Mesenchymal stem cell (in vitro differentiated cells and primary cell): Measurements from ENCODE around the gene LGALS3BP.

Experiments used
- DNase-seq: peaks from one replicate; pipeline ENCODE4 v3.0.0-alpha.2; 2013
- H2AFZ ChIP-seq: one replicate; pipeline ENCODE4 v1.6.1; 2013; ENCODE audit warnings: low read depth, mild to moderate bottlenecking, control low read depth, inconsistent platforms, low read length, moderate library complexity
- H2AK5ac ChIP-seq: 2 replicates; pipeline ENCODE4 v1.6.1; 2013; ENCODE audit warnings: low read length, moderate library complexity, mild to moderate bottlenecking, inconsistent platforms; ENCODE audit not compliant: severe bottlenecking
- H2BK120ac ChIP-seq: one replicate; pipeline ENCODE4 v1.6.1; 2013; ENCODE audit warnings: low read depth, mild to moderate bottlenecking, inconsistent platforms, low read length, moderate library complexity
- H2BK12ac ChIP-seq, 2 experiments: one replicate each; pipeline ENCODE4 v1.6.1; 2013; ENCODE audit warnings: inconsistent platforms in 2 of 2, low read length in 2 of 2, mild to moderate bottlenecking in 2 of 2, moderate library complexity in 2 of 2, control low read depth in 1 of 2
- H2BK15ac ChIP-seq: one replicate; pipeline ENCODE4 v1.6.1; 2013; ENCODE audit warnings: mild to moderate bottlenecking, low read depth, inconsistent platforms; ENCODE audit not compliant: poor library complexity, severe bottlenecking
- H2BK5ac ChIP-seq: 2 replicates; pipeline ENCODE4 v1.6.1; 2013; ENCODE audit warnings: low read depth, mild to moderate bottlenecking, low read length, control low read depth, inconsistent platforms; ENCODE audit not compliant: poor library complexity, severe bottlenecking
- H3K14ac ChIP-seq, 2 experiments: one replicate each; pipeline ENCODE4 v1.6.1; 2013; ENCODE audit warnings: inconsistent platforms in 2 of 2, low read length in 2 of 2, control low read depth in 1 of 2, mild to moderate bottlenecking in 1 of 2, moderate library complexity in 1 of 2
- H3K18ac ChIP-seq, 2 experiments: one replicate each; pipeline ENCODE4 v1.6.1; 2013; ENCODE audit warnings: inconsistent platforms in 2 of 2, low read length in 2 of 2, control low read depth in 1 of 2, low read depth in 1 of 2, mild to moderate bottlenecking in 1 of 2
- H3K23ac ChIP-seq, 2 experiments: one replicate each; pipeline ENCODE4 v1.6.1; 2013; ENCODE audit warnings: inconsistent platforms in 2 of 2, low read length in 2 of 2, mild to moderate bottlenecking in 2 of 2, moderate library complexity in 2 of 2, control low read depth in 1 of 2
- H3K27ac ChIP-seq: 2 replicates; pipeline ENCODE4 v1.5.1; 2013; ENCODE audit warnings: mild to moderate bottlenecking, moderate library complexity, low read length, control low read depth, inconsistent platforms; ENCODE audit not compliant: poor library complexity, severe bottlenecking
- H3K27me3 ChIP-seq, 2 experiments: 2 replicates each; pipeline versions ENCODE4 v1.6.1 to v1.7.0; 2013; ENCODE audit warnings: low read length in 2 of 2, mild to moderate bottlenecking in 2 of 2, moderate library complexity in 2 of 2, control low read depth in 1 of 2, inconsistent platforms in 1 of 2; ENCODE audit not compliant: control insufficient read depth in 1 of 2, insufficient read depth in 1 of 2
- H3K36me3 ChIP-seq, 2 experiments: 2 replicates each; pipeline versions ENCODE4 v1.6.1 to v1.7.0; 2013; ENCODE audit warnings: low read length in 2 of 2, control low read depth in 1 of 2, inconsistent platforms in 1 of 2, low read depth in 1 of 2, mild to moderate bottlenecking in 1 of 2; ENCODE audit not compliant: insufficient read depth in 2 of 2, control insufficient read depth in 1 of 2
- H3K4ac ChIP-seq, 2 experiments: one replicate each; pipeline ENCODE4 v1.6.1; 2013; ENCODE audit warnings: inconsistent platforms in 2 of 2, low read length in 2 of 2, mild to moderate bottlenecking in 2 of 2, moderate library complexity in 2 of 2, control low read depth in 1 of 2, low read depth in 1 of 2
- H3K4me1 ChIP-seq: 2 replicates; pipeline ENCODE4 v1.6.1; 2013; ENCODE audit warnings: low read depth, low read length, control low read depth; ENCODE audit not compliant: control insufficient read depth, insufficient read depth
- H3K4me2 ChIP-seq: 2 replicates; pipeline ENCODE4 v1.6.1; 2013; ENCODE audit warnings: low read length, mild to moderate bottlenecking, inconsistent platforms; ENCODE audit not compliant: poor library complexity, severe bottlenecking
- H3K4me3 ChIP-seq, 2 experiments: 2 replicates each; pipeline versions ENCODE4 v1.5.1 to v1.7.0; 2013; ENCODE audit warnings: low read length in 2 of 2, mild to moderate bottlenecking in 2 of 2, control low read depth in 1 of 2, low read depth in 1 of 2; ENCODE audit not compliant: insufficient read depth in 1 of 2
- H3K79me1 ChIP-seq: replicated peaks from 2 replicates; pipeline ENCODE4 v1.6.1; 2013; ENCODE audit warnings: mild to moderate bottlenecking, control low read depth, low read length, inconsistent platforms; ENCODE audit not compliant: poor library complexity, severe bottlenecking
- H3K9ac ChIP-seq: 2 replicates; pipeline ENCODE4 v1.7.0; 2013; ENCODE audit warnings: mild to moderate bottlenecking, low read length, moderate library complexity
- H3K9me3 ChIP-seq: 2 replicates; pipeline ENCODE4 v1.7.0; 2013; ENCODE audit warnings: mild to moderate bottlenecking, low read length; ENCODE audit not compliant: control insufficient read depth
- H4K8ac ChIP-seq: one replicate; pipeline ENCODE4 v1.6.1; 2013; ENCODE audit warnings: inconsistent platforms, mild to moderate bottlenecking, low read length, moderate library complexity
- H4K91ac ChIP-seq: one replicate; pipeline ENCODE4 v1.6.1; 2013; ENCODE audit warnings: mild to moderate bottlenecking, low read length, inconsistent platforms
- WGBS: methylation state at CpG from one replicate; pipeline ENCODE4 v1.1.7; 2013; ENCODE audit warnings: mixed read lengths; 5-methylcytosine and 5-hydroxymethylcytosine counted together

LGALS3BP gene

DNA sequence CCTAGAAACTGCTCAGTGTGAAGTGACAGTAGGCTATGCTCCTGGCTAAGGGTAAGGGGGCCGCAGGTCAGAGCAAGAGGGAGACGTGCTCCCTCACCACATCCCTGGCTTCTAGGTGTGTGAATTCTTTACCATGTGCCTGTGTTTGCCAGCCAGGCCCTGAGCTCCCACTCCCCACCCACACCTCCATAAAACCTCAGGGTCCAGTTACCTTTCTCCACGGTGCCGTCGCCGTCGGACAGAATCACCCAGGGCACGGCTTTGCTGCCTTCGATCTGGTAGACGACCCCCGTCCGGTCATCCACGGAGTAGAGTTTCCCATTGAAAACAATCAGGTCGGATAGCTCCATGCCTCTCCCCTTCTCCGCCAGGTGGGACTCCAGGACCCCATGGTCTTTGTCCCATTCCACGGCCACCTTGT, 17.1 kb upstream of the LGALS3BP start:
- WGBS, result 96% methylated on average over 16 of the region's 16 CpGs

DNA sequence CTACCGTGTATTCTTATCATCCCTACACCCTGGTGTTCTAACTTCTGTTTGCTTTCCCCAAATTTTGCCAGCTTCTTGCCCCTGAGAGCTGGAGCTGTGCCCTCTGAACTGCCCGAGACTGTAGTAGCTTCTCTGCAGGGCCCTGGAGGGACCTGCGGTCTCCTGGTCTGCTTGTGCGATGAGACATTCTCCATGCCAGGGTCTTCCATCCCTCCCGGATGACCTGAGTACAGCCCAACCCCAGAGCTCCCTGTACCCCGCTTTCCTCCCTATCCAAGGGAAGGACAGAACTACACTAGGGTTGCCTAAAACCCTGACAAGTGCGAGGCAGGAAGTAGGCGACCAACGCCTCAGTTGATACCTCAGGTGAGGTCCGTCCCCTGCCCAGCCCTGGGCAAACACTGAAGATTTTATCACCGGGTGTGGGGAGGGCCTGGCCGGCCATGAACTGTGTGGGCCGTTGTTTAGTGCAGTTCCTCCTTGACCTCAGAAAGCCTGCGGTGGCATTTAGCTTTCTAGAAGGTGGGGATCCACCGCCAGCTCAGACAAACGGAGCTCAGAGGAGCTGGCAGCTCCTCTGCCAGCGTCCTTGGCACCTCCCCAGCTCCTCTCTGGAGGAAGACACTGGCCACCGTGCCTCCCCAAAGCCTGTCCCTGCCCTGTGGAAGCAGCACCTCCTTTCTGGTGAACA, 16.2 kb upstream of the LGALS3BP start:
- Histone ChIP-seq H3K4me2 (no peak overlapping the region), H3K9me3 (no peaks in the 10 kb centered on the region), H4K8ac (no peak overlapping the region), H3K27ac (no peak overlapping the region), H3K79me1 (peaks cover 56% of the 10 kb centered on the region), H3K36me3 (peaks cover 74 to 98% of the 10 kb centered on the region in 2 experiments), H4K91ac (no peak overlapping the region), H2BK5ac (no peak overlapping the region), H2BK120ac (no peak overlapping the region), H2BK15ac (no peak overlapping the region), H3K27me3 (no peaks in the 10 kb centered on the region), H3K4me3 (no peak overlapping the region), H2AFZ (no peak overlapping the region), H3K18ac (no peak overlapping the region), H2BK12ac (no peak overlapping the region), H3K4me1 (peaks cover 8% of the 10 kb centered on the region), H3K23ac (no peak overlapping the region), H3K4ac (no peak overlapping the region), H2AK5ac (no peak overlapping the region), H3K14ac (no peak overlapping the region), H3K9ac (no peak overlapping the region)
- DNase-seq, result no peak
- WGBS, result 93% methylated on average over 18 of the region's 18 CpGs

More for the DNA sequence above, 17.1 kb upstream of the LGALS3BP start:
- H3K18ac ChIP-seq, result no peak overlapping the region
- H2AK5ac ChIP-seq, result no peak overlapping the region
- H3K27me3 ChIP-seq, result no peaks in the 10 kb centered on the region
- H3K4ac ChIP-seq, result no peak overlapping the region
- H3K79me1 ChIP-seq, result peaks cover 57% of the 10 kb centered on the region
- H3K9ac ChIP-seq, result no peak overlapping the region
- H2AFZ ChIP-seq, result no peak overlapping the region
- no peak overlapping the region for H2BK12ac ChIP-seq
- H3K4me1 ChIP-seq, result peaks cover 8% of the 10 kb centered on the region
- H4K8ac ChIP-seq, result no peak overlapping the region
- no peak overlapping the region for H3K27ac ChIP-seq
- DNase-seq, result no peak
- H3K36me3 ChIP-seq, result peaks cover 67 to 96% of the 10 kb centered on the region in 2 experiments
- no peak overlapping the region for H2BK15ac ChIP-seq
- H3K4me2 ChIP-seq, result no peak overlapping the region
- no peak overlapping the region for H3K23ac ChIP-seq
- no peak overlapping the region for H4K91ac ChIP-seq
- H3K4me3 ChIP-seq, result no peak overlapping the region
- no peak overlapping the region for H2BK120ac ChIP-seq
- H3K14ac ChIP-seq, result no peak overlapping the region
- no peak overlapping the region for H2BK5ac ChIP-seq
- no peaks in the 10 kb centered on the region for H3K9me3 ChIP-seq

- Histone ChIP-seq H3K4me1 (peaks cover 3% of the 10 kb centered on the region), H3K18ac (no peak overlapping the region), H3K36me3 (peaks cover 80 to 98% of the 10 kb centered on the region in 2 experiments), H3K9ac (no peak overlapping the region), H2AK5ac (no peak overlapping the region), H3K4ac (no peak overlapping the region), H3K27ac (no peak overlapping the region), H4K91ac (no peak overlapping the region), H2BK15ac (no peak overlapping the region), H3K4me3 (no peak overlapping the region), H3K79me1 (peaks cover 58% of the 10 kb centered on the region), H3K9me3 (no peaks in the 10 kb centered on the region), H3K23ac (no peak overlapping the region), H2AFZ (no peak overlapping the region), H3K27me3 (no peaks in the 10 kb centered on the region), H3K14ac (no peak overlapping the region), H2BK12ac (no peak overlapping the region), H4K8ac (no peak overlapping the region), H2BK5ac (no peak overlapping the region), H3K4me2 (no peak overlapping the region), H2BK120ac (no peak overlapping the region)
- WGBS, result 97% methylated on average over 34 of the region's 34 CpGs
- no peak for DNase-seq
These were observed 15.5 kb upstream of the LGALS3BP start for GRCh38 chr17:78995022-78995760.

GRCh38 chr17:78993981-78994671, 14.4 kb upstream of the LGALS3BP start:
- Histone ChIP-seq H3K79me1 (peaks cover 55% of the 10 kb centered on the region), H3K14ac (no peak overlapping the region), H4K91ac (no peak overlapping the region), H3K27me3 (no peaks in the 10 kb centered on the region), H2AK5ac (no peak overlapping the region), H3K27ac (no peak overlapping the region), H2BK12ac (no peak overlapping the region), H3K9me3 (no peaks in the 10 kb centered on the region), H3K4me2 (no peak overlapping the region), H3K4me3 (no peak overlapping the region), H3K9ac (no peak overlapping the region), H2BK120ac (no peak overlapping the region), H2BK5ac (no peak overlapping the region), H2BK15ac (no peak overlapping the region), H4K8ac (no peak overlapping the region), H3K18ac (no peak overlapping the region), H2AFZ (no peak overlapping the region), H3K36me3 (peaks cover 80 to 89% of the 10 kb centered on the region in 2 experiments), H3K23ac (no peak overlapping the region), H3K4ac (no peak overlapping the region), H3K4me1 (peaks cover 2% of the 10 kb centered on the region)
- DNase-seq, result no peak
- 97% methylated on average over 21 of the region's 22 CpGs for WGBS
